Inferior parietal cortex (tissue), 1 donor: Measurements from ENCODE around the gene MEGF11.
A peak's percentile ranks its signal among the peaks of the same experiment; 100 is the strongest.

Experiments
- DNase-seq: peaks from one replicate; pipeline ENCODE4 v3.0.0-alpha.2; 2016; ENCODE audit errors: extremely low spot score

The MEGF11 gene

GRCh38 chr15:66030650-66031049, 222.9 kb downstream of the MEGF11 start:
- DNase-seq = no peak

DNA sequence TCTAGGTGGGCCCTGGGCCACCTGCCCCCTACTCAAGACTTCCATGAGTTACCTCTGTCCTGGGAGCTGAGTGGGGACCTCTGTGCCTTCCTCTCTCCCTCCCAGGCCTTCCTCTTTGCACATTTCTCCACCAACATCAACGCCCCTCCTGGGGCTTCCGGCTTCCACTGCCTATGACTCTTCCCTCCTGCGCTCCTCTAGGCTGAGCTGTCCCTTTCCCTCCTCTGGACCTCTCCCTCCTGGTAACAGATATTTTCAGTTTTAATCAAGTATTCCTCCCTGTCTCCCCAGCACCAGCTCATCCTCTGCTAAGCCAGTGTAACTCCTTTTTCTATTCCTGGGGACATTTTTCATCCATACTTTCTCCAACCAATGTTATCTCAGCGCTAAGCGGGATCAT, 223.9 kb downstream of the MEGF11 start:
- no peak for DNase-seq

- DNase-seq = no peak
These were observed 226.2 kb downstream of the MEGF11 start for GRCh38 chr15:66027268-66027805.

GRCh38 chr15:66025972-66026371, 227.6 kb downstream of the MEGF11 start:
- no peak for DNase-seq

DNA sequence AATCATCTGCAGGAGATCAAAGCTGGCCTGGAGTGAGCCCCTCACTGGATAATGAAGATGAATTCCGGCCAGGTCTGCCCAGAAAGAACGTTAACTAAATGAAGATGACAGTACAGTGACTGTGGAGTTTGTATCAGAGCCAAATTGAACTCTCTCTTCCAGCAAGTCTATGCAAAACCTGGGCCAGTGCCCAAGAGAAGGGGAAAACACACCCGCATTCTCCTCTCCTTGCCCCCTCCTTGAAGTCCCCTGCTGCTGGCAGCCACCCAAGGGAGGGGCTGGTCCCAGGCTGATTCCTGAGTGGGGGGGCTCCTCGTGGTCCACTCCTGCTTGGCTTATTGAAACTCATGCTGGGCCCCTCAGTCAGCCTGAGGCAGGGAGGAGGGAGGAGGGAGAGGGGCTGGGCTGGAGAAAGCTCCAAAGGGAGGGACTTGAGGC, 228.5 kb downstream of the MEGF11 start:
- DNase-seq = no peak

DNA sequence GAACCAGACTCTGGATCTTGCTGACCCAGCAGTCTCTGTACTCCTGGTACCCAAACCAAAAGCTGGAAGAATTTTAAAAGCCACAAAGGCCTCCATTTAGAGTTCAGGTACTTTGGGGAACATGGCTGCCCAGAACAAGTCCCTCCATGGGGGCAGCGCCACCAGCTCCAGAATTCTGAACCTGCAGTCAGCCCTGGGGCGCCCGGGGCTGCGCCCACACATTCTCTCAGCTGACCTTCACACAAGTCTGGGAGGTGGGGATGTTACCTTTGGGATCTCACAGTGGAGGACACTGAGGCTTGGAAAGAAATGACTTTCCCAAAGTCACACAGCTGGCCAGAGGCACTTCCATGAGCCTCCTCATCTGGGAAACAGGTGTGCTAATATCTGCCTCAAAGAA, 229.4 kb downstream of the MEGF11 start:
- DNase-seq = no peak

DNA sequence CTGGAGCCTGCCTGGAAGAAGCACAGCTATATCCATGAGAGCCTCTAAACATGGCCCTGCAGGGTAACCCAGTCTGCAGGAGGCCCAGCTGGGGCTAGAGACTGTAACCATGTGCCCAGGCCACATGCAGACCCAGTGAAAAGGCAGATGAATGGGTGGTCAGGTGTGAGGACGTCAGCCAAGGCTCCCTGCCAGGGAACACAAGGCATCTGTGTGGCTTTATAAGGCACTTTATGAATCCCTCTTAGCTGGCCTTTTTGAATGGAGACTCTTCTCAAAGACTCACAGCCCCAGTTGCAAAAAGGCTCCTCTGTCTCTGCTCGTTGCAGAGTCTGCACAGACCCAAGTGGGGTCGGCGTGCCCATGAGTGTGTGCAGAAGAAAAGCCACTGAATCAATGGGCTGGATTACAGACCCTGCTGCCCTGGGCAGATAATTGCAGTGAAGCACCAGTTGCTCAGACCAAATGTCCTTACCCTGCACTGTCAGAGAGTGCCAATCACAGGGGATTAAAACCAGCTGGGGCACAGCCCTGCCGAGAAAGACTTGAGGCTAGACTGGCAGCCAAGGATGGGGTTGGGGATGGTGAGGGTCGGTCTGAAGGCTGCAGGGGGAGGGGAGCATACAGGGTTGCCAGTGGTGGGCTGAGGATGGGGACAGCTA, 230.1 kb downstream of the MEGF11 start:
- DNase-seq = peak; percentile 64

GRCh38 chr15:66022163-66022525, 231.4 kb downstream of the MEGF11 start:
- no peak for DNase-seq

GRCh38 chr15:66021496-66022162, 231.9 kb downstream of the MEGF11 start:
- no peak for DNase-seq

DNA sequence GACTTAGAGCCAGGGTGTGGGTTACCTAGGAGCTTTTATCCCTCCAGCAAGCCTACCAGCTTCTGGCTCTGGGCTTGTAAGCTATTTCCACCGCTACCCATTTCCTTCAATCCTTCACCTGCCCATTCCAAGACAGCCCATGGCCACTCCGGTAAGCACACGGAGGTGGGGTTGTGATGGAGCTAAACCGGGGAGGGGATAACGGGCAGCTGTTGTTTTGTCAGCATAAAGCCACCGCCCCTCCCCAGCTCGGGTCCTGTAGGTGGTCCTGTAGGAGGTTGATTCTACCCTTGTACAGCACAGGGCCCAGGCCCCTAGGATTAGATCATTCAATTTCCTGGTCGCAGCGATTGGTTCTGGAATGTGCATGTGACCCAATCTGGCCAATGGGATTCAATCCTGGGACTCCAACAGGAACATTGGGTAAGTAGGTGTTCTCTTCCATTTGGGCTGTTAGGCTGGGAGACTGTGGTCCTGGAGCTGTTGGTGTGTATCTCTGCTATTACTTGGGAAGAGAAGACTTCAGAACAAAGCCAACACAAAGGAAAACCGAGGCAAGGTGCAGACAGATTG, 233.6 kb downstream of the MEGF11 start:
- DNase-seq = no peak

GRCh38 chr15:66019368-66019767, 234.2 kb downstream of the MEGF11 start:
- no peak for DNase-seq

GRCh38 chr15:66018488-66018797, 235.1 kb downstream of the MEGF11 start:
- DNase-seq = no peak

DNA sequence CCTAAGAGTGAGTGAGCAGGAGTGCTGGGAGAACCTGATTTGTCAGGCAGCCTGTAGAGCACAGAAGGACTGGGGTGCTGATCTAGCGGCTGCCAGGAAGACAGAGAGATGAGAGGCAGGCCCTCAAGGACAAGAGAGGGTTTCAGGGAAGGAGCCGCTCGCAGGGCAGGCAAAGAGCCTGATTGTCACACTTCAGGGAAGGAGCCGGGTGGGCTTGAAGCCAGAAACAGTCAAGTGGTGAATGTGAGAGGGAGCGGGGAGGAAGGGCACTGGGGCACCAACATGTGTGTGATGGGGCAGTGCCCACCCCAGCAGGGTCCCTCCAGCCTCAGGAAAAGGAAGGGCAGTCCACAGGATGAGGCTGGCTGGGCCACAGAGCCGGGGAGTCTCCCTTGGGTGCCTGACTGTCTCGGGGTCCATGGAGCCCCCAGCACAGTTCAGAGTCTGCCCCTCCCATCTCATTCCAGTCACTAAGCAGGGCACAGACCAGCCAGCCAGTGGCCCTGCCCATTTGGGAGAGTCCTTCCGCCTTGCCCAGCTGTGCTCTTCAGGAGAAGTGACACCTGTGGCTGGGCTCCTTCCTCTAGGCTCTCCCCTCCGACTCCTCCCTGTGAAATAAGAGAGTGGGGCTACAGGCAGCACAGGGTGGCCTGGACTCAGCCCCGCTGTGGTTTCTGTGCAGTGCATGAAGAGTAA, 235.6 kb downstream of the MEGF11 start:
- no peak for DNase-seq

- no peak for DNase-seq
These were observed 236.6 kb downstream of the MEGF11 start for GRCh38 chr15:66017000-66017399.

- DNase-seq = no peak
These were observed 237.4 kb downstream of the MEGF11 start for GRCh38 chr15:66016199-66016598.

DNA sequence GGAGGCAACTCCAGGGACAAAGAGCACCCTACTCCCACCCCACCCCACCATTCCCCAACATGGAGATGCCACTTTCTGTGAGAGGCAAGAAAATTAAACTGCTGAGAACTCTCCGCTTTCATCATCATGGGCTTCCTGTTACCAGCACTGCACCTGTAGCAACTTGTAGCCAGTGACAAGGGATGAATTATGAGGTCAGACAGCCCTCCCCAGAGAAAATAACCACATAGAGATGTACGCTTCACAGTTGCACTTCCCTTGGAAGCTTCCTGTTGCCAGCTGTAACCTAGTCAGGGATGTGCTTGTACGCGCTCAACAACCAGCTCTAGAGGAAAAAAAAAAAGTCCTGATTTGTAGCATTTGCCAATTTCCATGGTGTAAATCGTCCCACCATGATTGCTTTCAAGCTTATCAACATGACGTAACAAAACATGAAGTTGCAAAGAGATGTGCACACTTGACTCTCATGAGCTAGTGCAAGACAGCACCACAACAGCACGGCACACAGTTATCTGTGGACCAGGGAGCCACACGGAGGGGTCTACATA, 238.8 kb downstream of the MEGF11 start:
- no peak for DNase-seq

DNA sequence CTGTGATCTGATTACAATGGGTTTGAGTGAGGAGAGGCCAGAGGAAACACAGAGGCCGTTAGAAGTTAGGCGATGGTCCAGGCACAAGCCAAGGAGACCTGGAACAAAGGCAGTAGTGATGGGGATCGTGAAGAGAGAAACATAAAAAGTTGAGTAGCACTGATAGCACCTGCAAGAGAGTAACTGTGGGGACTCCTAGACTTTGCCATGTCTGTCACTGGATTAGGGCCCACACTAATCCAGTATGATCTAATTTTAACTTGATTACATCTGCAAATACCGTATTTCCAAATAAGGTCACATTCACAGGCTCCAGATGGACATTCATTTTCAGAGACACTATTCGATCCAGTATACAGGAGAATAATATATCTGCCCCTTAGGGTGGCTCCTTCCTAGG, 239.5 kb downstream of the MEGF11 start:
- DNase-seq = no peak

- DNase-seq = no peak
These were observed 244.5 kb downstream of the MEGF11 start for GRCh38 chr15:66008940-66009562.

DNA sequence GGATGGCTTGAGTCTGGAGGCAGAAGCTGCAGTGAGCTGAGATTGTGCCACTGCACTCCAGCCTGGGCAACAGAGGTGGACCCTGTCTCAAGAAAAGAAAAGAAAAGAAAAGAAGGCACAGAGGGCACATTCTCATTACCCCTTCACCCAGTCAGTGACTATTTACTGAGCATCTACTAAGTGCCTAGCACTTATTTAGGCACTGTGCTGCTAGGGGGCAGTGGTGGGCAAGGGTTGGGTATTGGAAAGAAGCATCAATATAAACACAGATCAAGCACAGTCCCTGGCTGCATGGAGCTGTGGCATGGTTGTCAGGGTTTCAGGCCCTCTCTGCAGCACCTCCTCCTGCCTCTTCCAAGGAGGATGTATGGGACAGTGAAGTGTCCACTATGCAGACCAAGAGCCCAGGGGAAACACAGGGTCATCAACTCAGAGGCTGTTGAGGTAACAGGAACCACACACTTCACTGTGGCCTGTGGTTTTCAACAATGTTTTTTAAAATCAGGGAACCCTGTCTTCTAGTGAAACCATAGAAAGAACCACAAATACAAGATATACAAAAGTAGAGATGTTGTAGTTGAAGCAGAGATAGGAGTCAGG, 245.8 kb downstream of the MEGF11 start:
- DNase-seq = no peak

DNA sequence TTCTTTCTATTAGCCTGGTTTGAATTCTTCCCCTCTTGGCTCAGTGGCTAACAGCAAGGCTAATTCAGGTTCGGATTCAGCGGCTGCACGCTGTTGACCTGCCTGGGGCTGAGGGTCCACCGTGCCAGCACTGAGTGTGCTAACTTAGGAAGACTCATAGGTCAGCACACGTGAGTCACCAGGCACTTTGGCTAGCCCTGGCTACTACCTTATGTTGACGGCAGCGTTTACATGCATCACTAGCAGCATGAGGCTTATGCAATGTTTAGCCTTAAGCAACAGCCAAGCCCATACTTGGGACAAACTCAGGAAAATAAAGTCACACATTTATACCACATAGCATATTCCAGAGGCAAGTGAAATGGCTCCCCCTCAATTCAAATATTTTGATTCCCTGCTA, 246.6 kb downstream of the MEGF11 start:
- no peak for DNase-seq

GRCh38 chr15:66004618-66005262, 248.8 kb downstream of the MEGF11 start:
- DNase-seq = no peak
